SKM-1 treated with dmso at 0.1 percent for 144 hours (cell line): Measurements from ENCODE around the gene CDC42BPG.

Source experiments
- DNase-seq: peaks from one replicate; lab custom pipeline; 2025; ENCODE audit not compliant: unreplicated experiment; lab: John Stamatoyannopoulos, UW

CDC42BPG gene

DNA sequence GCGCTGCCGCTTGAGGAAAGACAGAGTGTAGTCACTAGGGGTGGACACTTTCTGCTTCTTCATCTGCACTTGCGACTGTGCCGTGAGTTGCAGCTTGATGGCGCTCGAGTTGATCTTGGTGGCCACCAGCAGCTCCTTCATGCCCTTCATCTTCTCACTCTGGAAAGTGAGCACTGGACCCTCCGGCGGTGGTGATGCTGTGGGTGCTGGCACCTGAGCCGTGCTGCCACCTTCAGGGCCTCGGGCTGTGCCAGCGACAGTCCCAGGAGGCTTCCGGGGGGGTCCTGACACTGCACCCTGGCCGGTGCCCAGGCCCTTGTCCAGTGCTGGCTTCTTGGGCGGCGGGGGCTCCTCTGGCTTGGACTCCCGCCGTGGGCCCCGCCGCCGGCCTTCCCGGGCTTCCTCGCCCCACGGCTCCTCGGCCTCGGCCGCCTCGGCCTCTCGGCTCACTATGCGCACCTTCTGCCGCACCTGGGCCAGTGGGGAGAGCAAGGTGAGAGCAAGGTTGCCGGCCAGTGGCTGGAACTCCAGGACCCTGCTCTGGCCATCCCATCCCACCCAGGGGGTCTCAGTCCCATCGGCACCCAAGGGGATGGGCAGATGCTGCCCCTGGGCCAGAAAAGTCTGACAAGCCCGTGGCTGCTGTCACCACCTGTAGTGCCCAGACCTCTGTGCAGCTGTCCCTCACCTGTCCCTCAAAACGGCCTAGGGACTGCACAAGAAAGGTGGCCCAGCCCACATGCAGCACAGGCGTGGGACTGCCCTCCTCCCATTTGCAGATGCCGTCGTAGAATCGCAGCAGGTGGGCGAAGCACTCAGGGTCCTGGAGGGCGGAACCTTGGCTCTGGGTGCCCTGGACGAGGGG is 39.9 kb downstream of the CDC42BPG start:
- DNase-seq: no peak

- no peak for DNase-seq
These were observed 40.6 kb downstream of the CDC42BPG start for GRCh38 chr11:64803846-64804345.

- peak; percentile 73 for DNase-seq
These were observed 41.2 kb downstream of the CDC42BPG start, which contains the start of gene MAP4K2 for GRCh38 chr11:64803158-64803845. TSS of gene MAP4K2 (minus strand) at chr11:64803214. CDS start at chr11:64803149, 65 bp downstream.

- DNase-seq: peak; percentile 58
These were observed 41.9 kb downstream of the CDC42BPG start for GRCh38 chr11:64802370-64803157.

- no peak for DNase-seq
These were observed 42.7 kb downstream of the CDC42BPG start for GRCh38 chr11:64801561-64802369.

DNA sequence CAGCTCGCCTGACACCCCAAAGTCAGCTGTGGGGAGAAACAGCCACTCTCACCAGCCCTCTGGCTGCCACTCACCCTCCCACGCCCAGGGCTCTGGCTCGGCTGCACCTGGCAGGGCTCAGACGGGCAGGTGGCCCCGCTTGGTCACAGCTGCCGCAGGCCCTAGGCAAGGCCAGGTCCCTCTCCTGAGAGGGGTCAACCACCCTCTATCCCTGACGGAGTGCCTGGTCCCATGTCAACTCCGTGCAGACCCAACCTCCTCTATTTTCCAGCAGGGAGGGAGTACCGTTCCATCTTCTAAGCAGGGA is 43.3 kb downstream of the CDC42BPG start:
- no peak for DNase-seq

- no peak for DNase-seq
These were observed 43.9 kb downstream of the CDC42BPG start for GRCh38 chr11:64800303-64801157.

DNA sequence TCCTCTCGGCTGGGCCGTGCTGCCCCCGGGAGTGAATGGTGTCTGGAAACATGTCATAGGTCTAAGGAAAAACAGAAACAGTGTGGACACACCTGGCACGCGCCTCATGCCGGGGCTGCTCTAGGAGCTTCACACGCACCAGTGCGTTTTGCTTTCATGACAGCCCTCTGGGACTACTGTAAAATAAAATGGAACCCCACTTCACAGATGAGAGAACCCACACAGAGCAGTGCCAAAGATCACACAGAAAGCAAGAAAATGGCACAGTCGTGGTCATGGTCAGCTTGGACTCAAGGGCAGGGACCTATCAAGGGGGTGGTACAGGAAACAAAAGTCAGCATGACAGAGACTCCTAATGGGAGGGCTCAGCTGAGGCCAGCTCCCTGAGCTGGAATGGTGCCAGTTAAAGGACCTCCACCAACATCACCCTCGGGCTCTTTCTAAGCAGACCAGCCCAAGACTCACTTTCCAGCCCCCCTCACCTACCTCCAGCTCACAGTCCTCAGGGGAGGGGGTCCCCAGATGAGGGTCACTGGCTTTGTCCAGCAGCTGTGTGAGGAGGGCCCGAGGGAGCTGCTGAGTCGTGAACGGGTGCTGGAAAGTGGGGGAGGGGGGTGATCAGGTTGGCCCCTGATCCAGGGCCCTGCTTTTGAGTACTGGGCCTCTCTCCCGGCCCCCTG is 44.7 kb downstream of the CDC42BPG start:
- no peak for DNase-seq

DNA sequence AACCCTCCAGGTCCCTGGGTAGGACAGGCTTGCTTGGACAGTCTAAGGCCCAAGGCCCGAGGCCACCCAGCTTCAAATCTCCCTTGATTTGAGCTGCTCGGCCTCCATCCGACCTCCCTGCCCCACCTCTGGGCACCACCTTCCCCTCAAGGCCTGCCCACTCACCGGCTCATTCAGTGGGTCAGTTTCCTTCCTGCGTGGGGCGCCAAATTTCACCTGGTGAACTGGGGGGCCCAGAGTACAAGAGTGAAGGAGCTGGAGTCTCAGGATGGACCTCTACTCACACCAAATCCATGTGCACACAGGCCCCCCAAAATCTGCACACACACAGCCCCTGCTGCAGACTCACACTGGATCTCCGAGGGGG is 45.2 kb downstream of the CDC42BPG start:
- DNase-seq: no peak

DNA sequence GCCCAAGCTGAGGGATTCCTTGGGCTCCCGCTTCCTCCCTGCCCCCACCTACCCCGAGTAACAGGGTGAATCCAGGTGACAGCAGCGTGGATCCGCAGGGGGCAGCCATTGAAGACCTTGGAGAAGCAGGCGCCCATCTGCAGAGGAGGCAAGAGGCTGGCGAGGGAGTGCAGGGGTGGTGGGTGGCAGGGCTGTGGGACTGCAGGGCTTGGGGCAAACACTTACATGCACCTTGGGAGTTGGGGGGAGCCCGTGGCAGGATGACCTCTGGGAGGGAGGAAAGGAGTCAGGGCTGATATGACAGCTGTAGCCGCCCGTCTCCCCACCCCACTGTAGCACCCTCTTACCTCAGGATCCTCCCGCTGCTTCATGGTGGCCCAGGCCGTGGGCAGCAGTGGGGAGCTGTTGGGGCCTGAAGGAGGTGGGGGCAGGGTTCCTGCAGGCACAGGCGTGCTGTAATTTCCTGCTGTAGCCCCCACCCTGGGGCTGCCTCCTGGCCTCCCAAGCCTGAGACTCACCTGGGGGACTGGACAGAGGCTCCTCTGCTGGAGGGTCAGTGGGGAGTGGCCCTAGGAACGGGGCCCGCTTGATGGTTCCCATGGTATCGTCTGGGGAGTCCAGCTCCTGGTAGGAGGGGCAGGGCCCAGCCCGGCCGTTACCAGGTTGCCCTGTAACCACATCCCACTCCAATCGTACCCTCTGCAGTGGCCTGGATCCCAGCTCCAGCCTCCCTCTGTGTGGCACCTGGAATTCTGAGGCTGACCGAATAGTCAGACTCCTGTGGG is 47.5 kb downstream of the CDC42BPG start:
- DNase-seq: no peak

DNA sequence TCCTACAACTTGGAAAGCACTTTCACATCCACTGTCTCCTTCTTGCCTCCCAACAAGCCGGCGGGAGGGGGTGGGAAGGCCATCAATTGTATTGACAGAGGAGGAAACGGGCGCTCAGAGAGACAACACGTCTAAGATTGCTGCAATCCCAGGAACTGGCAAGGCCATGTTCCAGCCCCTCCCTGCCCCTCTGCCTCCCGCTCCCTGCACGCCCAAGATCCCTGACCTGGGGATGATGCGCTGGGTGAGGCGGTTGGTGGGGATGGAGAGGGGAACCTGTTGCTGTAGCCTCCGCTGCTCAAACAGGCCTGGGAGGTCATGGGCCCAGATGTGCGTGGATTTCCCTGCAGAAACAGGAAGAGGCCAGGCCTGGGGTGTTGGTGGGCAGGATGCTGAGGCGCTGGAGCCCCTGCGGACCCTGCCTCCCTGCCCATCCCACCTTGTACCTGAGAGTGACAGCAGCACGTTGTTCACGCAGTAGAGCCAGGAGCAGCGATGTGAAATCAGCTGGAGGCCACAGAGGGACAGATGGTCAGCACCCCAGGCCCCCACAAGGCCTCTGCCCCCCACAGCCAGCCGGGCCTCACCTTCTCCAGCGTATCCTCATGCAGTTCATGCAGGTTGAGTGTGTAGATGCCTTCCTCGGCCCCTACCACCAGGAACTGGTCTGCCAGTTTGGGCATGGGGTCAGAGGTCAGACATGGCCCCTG is 48.3 kb downstream of the CDC42BPG start:
- no peak for DNase-seq

DNA sequence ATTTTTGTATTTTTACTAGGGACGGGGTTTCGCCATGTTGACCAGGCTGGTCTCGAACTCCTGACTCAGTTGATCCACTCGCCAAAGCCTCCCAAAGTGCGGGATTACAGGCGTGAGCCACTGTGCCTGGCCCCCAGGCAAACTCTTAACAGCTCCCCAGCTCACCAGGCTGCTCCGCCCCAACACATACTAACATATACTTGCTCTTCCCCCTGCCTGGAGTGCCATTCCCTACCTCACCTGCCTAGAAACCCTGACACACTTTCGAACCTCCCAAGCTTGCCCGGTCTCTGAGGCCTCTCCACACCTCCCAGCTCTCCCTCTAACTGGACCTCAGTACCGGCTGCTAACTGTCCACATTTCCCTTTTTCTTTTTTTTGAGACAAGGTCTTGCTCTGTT is 49.9 kb downstream of the CDC42BPG start:
- DNase-seq: no peak

DNA sequence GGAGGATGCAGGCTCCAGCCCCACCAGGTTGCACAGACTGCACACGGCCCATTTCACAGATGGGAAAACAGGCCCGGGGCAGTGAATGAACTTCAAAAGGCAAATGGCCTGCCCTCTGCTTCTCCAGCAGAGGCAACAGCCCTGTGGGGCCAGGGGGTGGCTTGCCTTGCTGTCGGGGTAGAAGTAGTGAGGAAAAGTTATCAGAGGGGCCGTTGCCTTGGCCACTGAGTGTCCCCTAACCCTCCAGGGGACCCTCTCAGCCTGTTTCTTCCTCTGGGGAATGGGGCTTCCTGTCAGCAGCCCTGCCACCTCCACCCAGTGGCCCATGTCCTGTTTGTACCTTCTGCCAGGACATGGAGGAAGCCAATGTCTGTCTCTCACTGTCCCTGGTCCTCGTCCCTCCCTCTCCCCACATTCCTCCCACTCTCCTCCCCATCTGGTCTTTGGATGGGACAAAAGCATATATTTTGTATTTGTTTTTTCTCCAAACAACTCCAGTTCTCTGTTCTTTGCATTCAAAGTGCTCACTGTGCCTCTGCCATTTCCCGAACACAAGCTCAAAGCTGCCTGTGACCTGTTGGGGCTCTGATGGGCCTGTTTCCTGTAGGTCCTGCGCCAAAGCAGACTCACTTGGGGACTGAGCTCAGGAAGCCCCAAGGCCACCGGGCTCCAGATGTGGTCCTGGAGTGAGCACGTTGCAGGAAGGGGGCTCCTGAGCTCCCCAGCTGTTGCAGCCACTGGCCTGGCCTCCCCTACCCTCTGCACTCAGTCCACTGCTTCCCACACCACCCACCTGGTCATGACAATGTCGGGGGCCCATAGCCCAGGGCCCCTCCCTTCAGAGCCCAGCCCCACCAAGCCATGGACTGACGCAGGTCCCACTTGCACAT is 50.9 kb downstream of the CDC42BPG start:
- no peak for DNase-seq

DNA sequence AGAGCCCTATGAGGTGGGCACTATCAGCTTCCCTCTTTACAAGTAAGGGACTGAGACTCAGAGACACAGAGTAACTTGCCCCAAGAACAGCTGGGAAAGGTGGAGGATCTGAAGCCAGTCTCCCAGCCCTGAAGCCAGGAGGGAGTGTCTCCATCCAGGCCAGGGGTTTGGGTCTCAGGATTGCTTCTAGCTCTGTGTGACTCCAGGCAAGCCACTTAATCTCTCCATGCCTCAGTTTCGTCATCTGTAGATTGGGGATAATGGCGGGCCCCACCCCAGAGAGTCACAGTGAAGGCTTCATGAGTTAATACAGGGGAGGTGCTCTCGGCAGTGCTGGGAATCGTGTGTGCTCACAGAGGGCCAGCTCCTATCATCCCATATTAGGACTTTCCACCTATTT is 52.0 kb downstream of the CDC42BPG start:
- no peak for DNase-seq

GRCh38 chr11:64791781-64792291 is 52.6 kb downstream of the CDC42BPG start:
- no peak for DNase-seq

DNA sequence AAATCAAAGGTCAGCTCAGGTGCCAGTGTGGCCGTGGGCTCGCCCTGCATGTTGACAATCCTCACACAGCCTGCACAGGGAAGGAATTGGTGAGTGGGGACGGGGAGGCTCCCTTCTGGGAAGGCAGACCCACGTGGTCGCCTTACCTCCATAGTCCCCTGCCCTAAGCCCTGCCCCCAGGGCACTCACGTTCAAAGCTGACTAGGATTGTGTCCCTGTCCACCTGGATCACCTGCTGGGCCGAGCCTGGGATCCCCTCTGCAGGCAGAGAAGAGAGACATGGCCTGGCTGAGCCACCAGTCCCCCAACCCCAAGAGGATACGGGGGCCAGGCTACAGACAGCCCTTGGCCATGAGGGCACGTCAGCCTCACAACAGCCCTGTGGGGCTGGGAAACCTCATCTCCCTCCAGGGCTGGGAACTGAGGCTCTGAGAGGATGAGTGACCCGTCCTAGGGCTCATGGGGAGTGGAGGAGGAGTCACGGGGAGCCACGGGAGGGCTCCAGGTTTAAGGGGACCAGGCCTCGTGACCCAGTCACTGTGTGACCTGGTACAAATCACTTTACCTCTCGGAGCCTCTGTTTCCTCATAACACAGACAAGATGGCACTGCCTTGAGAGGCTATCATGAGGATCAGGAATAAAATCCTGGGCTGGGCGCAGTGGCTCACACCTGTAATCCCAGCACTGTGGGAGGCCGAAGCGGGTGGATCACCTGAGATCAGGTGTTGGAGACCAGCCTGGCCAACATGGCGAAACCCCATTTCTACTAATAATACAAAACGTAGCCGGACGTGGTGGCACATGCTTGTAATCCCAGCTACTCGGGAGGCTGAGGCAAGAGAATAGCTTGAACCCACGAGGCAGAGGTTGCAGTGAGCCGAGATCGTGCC is 54.0 kb downstream of the CDC42BPG start:
- DNase-seq: no peak
